Osteoblast (primary cell): ENCODE results near the gene WDFY1. TPM values are rescaled to one million over a fixed set of nuclear protein-coding genes. Genes with fewer than 3 reads are reported as not detected.

Source experiments
- DNase-seq: peaks from one replicate; pipeline ENCODE4 v3.0.0; 2011; ENCODE audit warnings: low spot score, mixed read lengths; ENCODE audit not compliant: insufficient read length; ENCODE audit errors: missing footprints
- H2AFZ ChIP-seq: 2 replicates; pipeline ENCODE4 v1.6.0; 2011; ENCODE audit warnings: mild to moderate bottlenecking, low read length
- H3K27ac ChIP-seq: 2 replicates; pipeline ENCODE4 v1.5.1; 2011; ENCODE audit warnings: mild to moderate bottlenecking, low read depth, low read length, moderate library complexity
- H3K27me3 ChIP-seq: 2 replicates; pipeline ENCODE4 v1.6.0; 2012; ENCODE audit warnings: mild to moderate bottlenecking, control low read depth, inconsistent platforms, low read length, moderate library complexity; ENCODE audit not compliant: insufficient read depth
- H3K36me3 ChIP-seq: 2 replicates; pipeline ENCODE4 v1.5.1; 2011; ENCODE audit warnings: mild to moderate bottlenecking, low read length, control low read depth, moderate library complexity; ENCODE audit not compliant: insufficient read depth
- H3K4me1 ChIP-seq: 2 replicates; pipeline ENCODE4 v1.5.1; 2011; ENCODE audit warnings: mild to moderate bottlenecking, low read length, control low read depth, moderate library complexity; ENCODE audit not compliant: insufficient read depth
- H3K4me2 ChIP-seq: 2 replicates; pipeline ENCODE4 v1.6.0; 2011; ENCODE audit warnings: mild to moderate bottlenecking, low read length; ENCODE audit not compliant: insufficient read depth
- H3K4me3 ChIP-seq: fragments of 200-600 bp; sonication (generic); 3 replicates; pipeline ENCODE4 v1.5.1; 2012; ENCODE audit warnings: mild to moderate bottlenecking, low read length, inconsistent platforms; ENCODE audit not compliant: insufficient read depth
- H3K79me2 ChIP-seq: 2 replicates; pipeline ENCODE4 v1.6.0; 2012; ENCODE audit warnings: mild to moderate bottlenecking, low read length, control low read depth, inconsistent platforms; ENCODE audit not compliant: insufficient read depth
- H3K9me3 ChIP-seq: 2 replicates; pipeline ENCODE4 v1.5.1; 2011; ENCODE audit warnings: low read depth, low read length, control low read depth
- H4K20me1 ChIP-seq: 2 replicates; pipeline ENCODE4 v1.6.0; 2012; ENCODE audit warnings: mild to moderate bottlenecking, low read length, control low read depth; ENCODE audit not compliant: insufficient read depth
- CTCF ChIP-seq: IDR thresholded peaks from 2 replicates; pipeline ENCODE4 v1.5.1; 2011; ENCODE audit warnings: mild to moderate bottlenecking, low read depth, low read length, moderate library complexity; ENCODE audit errors: extremely low read depth
- total RNA-seq: library from RNA; depleted of rRNA; stranded (reverse); fragments of >200 nt; gene quantifications from 2 replicates; pipeline ENCODE4 v1.2.3, GENCODE V29; 2012

WDFY1 gene
- total RNA-seq, 1 donor = 74.6 TPM

- Histone ChIP-seq H3K36me3 (no peaks in the 10 kb centered on the region), H4K20me1 (no peaks in the 10 kb centered on the region), H3K27ac (no peak overlapping the region), H3K9me3 (no peaks in the 10 kb centered on the region), H3K27me3 (no peaks in the 10 kb centered on the region), H3K4me2 (no peak overlapping the region), H3K79me2 (no peaks in the 10 kb centered on the region), H2AFZ (no peak overlapping the region), H3K4me3 (no peak overlapping the region), H3K4me1 (peaks cover 21% of the 10 kb centered on the region)
- TF ChIP-seq CTCF = no peak
- no peak for DNase-seq
Observed at GRCh38 chr2:223852281-223852795, 92.8 kb downstream of the WDFY1 start.

GRCh38 chr2:223847410-223847809 is 97.7 kb downstream of the WDFY1 start:
- H3K27me3 ChIP-seq = no peaks in the 10 kb centered on the region
- TF ChIP-seq CTCF = no peak
- no peak for DNase-seq
- no peaks in the 10 kb centered on the region for H3K9me3 ChIP-seq
- no peak overlapping the region for H2AFZ ChIP-seq
- no peaks in the 10 kb centered on the region for H3K79me2 ChIP-seq
- no peak overlapping the region for H3K4me2 ChIP-seq
- H4K20me1 ChIP-seq = no peaks in the 10 kb centered on the region
- peak overlapping the region; percentile 69 for H3K27ac ChIP-seq
- no peaks in the 10 kb centered on the region for H3K36me3 ChIP-seq
- H3K4me1 ChIP-seq = peaks cover 5% of the 10 kb centered on the region
- no peak overlapping the region for H3K4me3 ChIP-seq

GRCh38 chr2:223846515-223846914 is 98.6 kb downstream of the WDFY1 start:
- Histone ChIP-seq H3K4me1 (peaks cover 5% of the 10 kb centered on the region), H3K36me3 (no peaks in the 10 kb centered on the region), H2AFZ (peak overlapping the region; percentile 25), H3K27me3 (no peaks in the 10 kb centered on the region), H3K79me2 (no peaks in the 10 kb centered on the region), H4K20me1 (no peaks in the 10 kb centered on the region), H3K9me3 (no peaks in the 10 kb centered on the region), H3K4me3 (no peak overlapping the region), H3K27ac (peak overlapping the region; percentile 69), H3K4me2 (no peak overlapping the region)
- DNase-seq = peak; percentile 89
- TF ChIP-seq CTCF = no peak

GRCh38 chr2:223841436-223842190 is 103.5 kb downstream of the WDFY1 start:
- Histone ChIP-seq H3K27me3 (no peaks in the 10 kb centered on the region), H3K4me3 (no peak overlapping the region), H3K27ac (no peak overlapping the region), H3K79me2 (no peaks in the 10 kb centered on the region), H3K4me1 (peaks cover 3% of the 10 kb centered on the region), H2AFZ (no peak overlapping the region), H3K9me3 (no peaks in the 10 kb centered on the region), H3K36me3 (no peaks in the 10 kb centered on the region), H4K20me1 (no peaks in the 10 kb centered on the region), H3K4me2 (no peak overlapping the region)
- no peak for DNase-seq
- no peak for TF ChIP-seq CTCF
